ENCODE measurements around the gene MRPL24.

DNA sequence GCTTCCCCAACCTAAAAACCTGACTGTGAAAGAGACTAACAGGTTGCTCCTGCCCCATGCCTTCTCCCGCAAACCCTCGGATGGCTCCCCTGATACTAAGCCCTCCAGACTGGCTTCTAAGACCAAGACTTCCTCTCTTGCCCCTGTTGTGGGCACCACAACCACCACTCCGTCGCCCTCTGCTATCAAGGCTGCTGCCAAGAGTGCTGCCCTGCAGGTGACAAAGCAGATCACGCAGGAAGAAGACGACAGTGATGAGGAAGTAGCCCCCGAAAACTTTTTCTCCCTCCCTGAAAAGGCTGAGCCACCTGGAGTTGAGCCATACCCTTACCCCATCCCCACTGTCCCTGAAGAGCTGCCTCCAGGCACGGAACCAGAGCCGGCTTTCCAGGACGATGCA, 45.8 kb upstream of the MRPL24 start:
- TF ChIP-seq MXI1 (IDR thresholded peaks at IDR 0.05; ENCODE audit: borderline replicate concordance, low read depth, low read length) (no peak), POLR2A (IDR thresholded peaks at IDR 0.05; ENCODE audit: low read depth, low read length) (no peak), RAD21 (IDR thresholded peaks at IDR 0.05; ENCODE audit: low read length) (no peak), RCOR1 (IDR thresholded peaks at IDR 0.05; ENCODE audit: insufficient replicate concordance, low read length) (no peak), RFX5 (IDR thresholded peaks at IDR 0.05; ENCODE audit: low read depth, low read length) (no peak), CEBPB (IDR thresholded peaks at IDR 0.05; ENCODE audit: low read depth, low read length) (no peak)
- TF ChIP-seq, protein P1, sequence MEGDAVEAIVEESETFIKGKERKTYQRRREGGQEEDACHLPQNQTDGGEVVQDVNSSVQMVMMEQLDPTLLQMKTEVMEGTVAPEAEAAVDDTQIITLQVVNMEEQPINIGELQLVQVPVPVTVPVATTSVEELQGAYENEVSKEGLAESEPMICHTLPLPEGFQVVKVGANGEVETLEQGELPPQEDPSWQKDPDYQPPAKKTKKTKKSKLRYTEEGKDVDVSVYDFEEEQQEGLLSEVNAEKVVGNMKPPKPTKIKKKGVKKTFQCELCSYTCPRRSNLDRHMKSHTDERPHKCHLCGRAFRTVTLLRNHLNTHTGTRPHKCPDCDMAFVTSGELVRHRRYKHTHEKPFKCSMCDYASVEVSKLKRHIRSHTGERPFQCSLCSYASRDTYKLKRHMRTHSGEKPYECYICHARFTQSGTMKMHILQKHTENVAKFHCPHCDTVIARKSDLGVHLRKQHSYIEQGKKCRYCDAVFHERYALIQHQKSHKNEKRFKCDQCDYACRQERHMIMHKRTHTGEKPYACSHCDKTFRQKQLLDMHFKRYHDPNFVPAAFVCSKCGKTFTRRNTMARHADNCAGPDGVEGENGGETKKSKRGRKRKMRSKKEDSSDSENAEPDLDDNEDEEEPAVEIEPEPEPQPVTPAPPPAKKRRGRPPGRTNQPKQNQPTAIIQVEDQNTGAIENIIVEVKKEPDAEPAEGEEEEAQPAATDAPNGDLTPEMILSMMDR (conservative IDR thresholded peaks at IDR 0.05; ENCODE audit: low read depth, low read length), result no peak

Data from IMR-90 (cell line).